HG02970 (cell line): ENCODE measurements around the gene CATSPERB.
"Not testable (repeated sequence)": the region's sequence is repeated elsewhere in the genome, so short reads cannot be mapped to it uniquely, and the experiment has no call there.

Source experiments
- ATAC-seq: cut with Tn5 transposase; IDR thresholded peaks from one replicate; pipeline ENCODE4 v1.9.1; 2021; ENCODE audit warnings: mild to moderate bottlenecking, moderate library complexity, moderate number of reproducible peaks; ENCODE audit not compliant: unreplicated experiment, low FRiP score

The CATSPERB gene

GRCh38 chr14:91731986-91732385 is at the start of gene CATSPERB:
Gene CATSPERB, minus strand, starts transcription at chr14:91732086. Its CDS starts 2,607 bp downstream, at chr14:91729479.
- ATAC-seq, result no peak

GRCh38 chr14:91780452-91780851 is 48.6 kb upstream of the CATSPERB start:
- ATAC-seq, result no peak

- ATAC-seq, result no peak
These were observed 46.3 kb upstream of the CATSPERB start for GRCh38 chr14:91778217-91778616.

- no peak for ATAC-seq
These were observed 42.5 kb upstream of the CATSPERB start for GRCh38 chr14:91774140-91775096.

- no peak for ATAC-seq
These were observed 38.3 kb upstream of the CATSPERB start for GRCh38 chr14:91770185-91770584.

GRCh38 chr14:91755570-91756295 is 23.8 kb upstream of the CATSPERB start:
- ATAC-seq, result no peak

GRCh38 chr14:91754819-91755218 is 22.9 kb upstream of the CATSPERB start:
- ATAC-seq, result no peak

GRCh38 chr14:91754185-91754584 is 22.3 kb upstream of the CATSPERB start:
- ATAC-seq, result no peak

- no peak for ATAC-seq
These were observed 21.7 kb upstream of the CATSPERB start for GRCh38 chr14:91753501-91754128.

GRCh38 chr14:91752961-91753360 is 21.1 kb upstream of the CATSPERB start:
- ATAC-seq, result no peak

- no peak for ATAC-seq
These were observed 19.8 kb upstream of the CATSPERB start for GRCh38 chr14:91751719-91752118.

- ATAC-seq, result no peak
These were observed 18.8 kb upstream of the CATSPERB start for GRCh38 chr14:91750634-91751198.

GRCh38 chr14:91749868-91750267 is 18.0 kb upstream of the CATSPERB start:
- no peak for ATAC-seq

GRCh38 chr14:91748049-91748448 is 16.2 kb upstream of the CATSPERB start:
- ATAC-seq, result no peak

GRCh38 chr14:91745344-91745743 is 13.5 kb upstream of the CATSPERB start:
- ATAC-seq, result no peak

- ATAC-seq, result no peak
These were observed 12.2 kb upstream of the CATSPERB start for GRCh38 chr14:91744068-91744480.

GRCh38 chr14:91743305-91743653 is 11.4 kb upstream of the CATSPERB start:
- no peak for ATAC-seq

- ATAC-seq, result no peak
These were observed 10.9 kb upstream of the CATSPERB start for GRCh38 chr14:91742621-91743304.

- ATAC-seq, result not testable (repeated sequence)
These were observed 8.0 kb upstream of the CATSPERB start for GRCh38 chr14:91739867-91740266.

- ATAC-seq, result no peak
These were observed 5.7 kb upstream of the CATSPERB start for GRCh38 chr14:91737619-91738018.
